Measurements from ENCODE around the gene HIP1R.

The HIP1R gene

GRCh38 chr12:122840580-122841513 lies 5.6 kb downstream of the HIP1R start:
- no peak overlapping the region for H3K4me3 ChIP-seq (ENCODE audit: insufficient read depth in 1 of 2, low read depth in 1 of 2, low read length in 2 of 2)
- H2AFZ ChIP-seq (ENCODE audit: low read depth, low read length) = no peak overlapping the region
- WGBS = 79% methylated on average over 26 of the region's 26 CpGs
- H3K9me3 ChIP-seq (ENCODE audit: control insufficient read depth, low read length) = no peaks in the 10 kb centered on the region
- H2BK5ac ChIP-seq (ENCODE audit: low read depth, low read length, poor library complexity, severe bottlenecking) = no peak overlapping the region
- H3K14ac ChIP-seq (ENCODE audit: low read length in 2 of 2) = peak overlapping the region in 1 of 2 experiments; percentile 92
- peak overlapping the region; percentile 92 for H2AK5ac ChIP-seq (ENCODE audit: low read length, severe bottlenecking)
- H4K91ac ChIP-seq (ENCODE audit: low read length) = peak overlapping the region; percentile 29
- H2BK12ac ChIP-seq (ENCODE audit: low read length in 2 of 2) = peak overlapping the region; percentile 15 to 78
- peaks cover 34% of the 10 kb centered on the region for H3K79me1 ChIP-seq (replicated peaks; ENCODE audit: low read length, poor library complexity, severe bottlenecking)
- no peak overlapping the region for H2BK120ac ChIP-seq (ENCODE audit: low read depth, low read length)
- peak overlapping the region; percentile 29 for H4K8ac ChIP-seq (ENCODE audit: low read length)
- H2BK15ac ChIP-seq (ENCODE audit: low read depth, poor library complexity, severe bottlenecking) = peak overlapping the region; percentile 34
- no peak overlapping the region for H3K4me2 ChIP-seq (ENCODE audit: low read length, poor library complexity, severe bottlenecking)
- no peak for DNase-seq
- H3K27ac ChIP-seq (ENCODE audit: low read length, poor library complexity, severe bottlenecking) = peak overlapping the region; percentile 73
- peaks cover 57% of the 10 kb centered on the region for H3K4me1 ChIP-seq (ENCODE audit: control insufficient read depth, insufficient read depth, low read depth, low read length)
- H3K36me3 ChIP-seq (ENCODE audit: control insufficient read depth in 1 of 2, insufficient read depth in 2 of 2, low read depth in 1 of 2, low read length in 2 of 2) = peaks cover 0 to 27% of the 10 kb centered on the region in 2 experiments
- peak overlapping the region; percentile 6 to 12 for H3K4ac ChIP-seq (ENCODE audit: low read depth in 1 of 2, low read length in 2 of 2)
- peak overlapping the region in 1 of 2 experiments; percentile 75 for H3K18ac ChIP-seq (ENCODE audit: low read depth in 1 of 2, low read length in 2 of 2)
- H3K23ac ChIP-seq (ENCODE audit: low read length in 2 of 2) = no peak overlapping the region
- no peak overlapping the region for H3K9ac ChIP-seq (ENCODE audit: low read length)
- no peaks in the 10 kb centered on the region for H3K27me3 ChIP-seq (ENCODE audit: control insufficient read depth in 1 of 2, insufficient read depth in 1 of 2, low read length in 2 of 2)

- Histone ChIP-seq H2BK120ac (ENCODE audit: low read depth, low read length) (no peak overlapping the region), H2AFZ (ENCODE audit: low read depth, low read length) (no peak overlapping the region), H3K9ac (ENCODE audit: low read length) (no peak overlapping the region), H4K8ac (ENCODE audit: low read length) (peak overlapping the region; percentile 62), H2BK12ac (ENCODE audit: low read length in 2 of 2) (peak overlapping the region; percentile 28 to 57), H4K91ac (ENCODE audit: low read length) (peak overlapping the region; percentile 37), H3K23ac (ENCODE audit: low read length in 2 of 2) (no peak overlapping the region), H3K27me3 (ENCODE audit: control insufficient read depth in 1 of 2, insufficient read depth in 1 of 2, low read length in 2 of 2) (no peaks in the 10 kb centered on the region), H3K4me3 (ENCODE audit: insufficient read depth in 1 of 2, low read depth in 1 of 2, low read length in 2 of 2) (no peak overlapping the region), H3K4me2 (ENCODE audit: low read length, poor library complexity, severe bottlenecking) (peak overlapping the region; percentile 20), H3K9me3 (ENCODE audit: control insufficient read depth, low read length) (no peaks in the 10 kb centered on the region), H3K14ac (ENCODE audit: low read length in 2 of 2) (no peak overlapping the region), H3K4me1 (ENCODE audit: control insufficient read depth, insufficient read depth, low read depth, low read length) (peaks cover 59% of the 10 kb centered on the region), H2BK15ac (ENCODE audit: low read depth, poor library complexity, severe bottlenecking) (no peak overlapping the region), H3K79me1 (replicated peaks; ENCODE audit: low read length, poor library complexity, severe bottlenecking) (peaks cover 41% of the 10 kb centered on the region), H3K36me3 (ENCODE audit: control insufficient read depth in 1 of 2, insufficient read depth in 2 of 2, low read depth in 1 of 2, low read length in 2 of 2) (peaks cover 0 to 36% of the 10 kb centered on the region in 2 experiments), H2BK5ac (ENCODE audit: low read depth, low read length, poor library complexity, severe bottlenecking) (no peak overlapping the region), H3K4ac (ENCODE audit: low read depth in 1 of 2, low read length in 2 of 2) (peak overlapping the region in 1 of 2 experiments; percentile 11), H3K27ac (ENCODE audit: low read length, poor library complexity, severe bottlenecking) (peak overlapping the region; percentile 73), H2AK5ac (ENCODE audit: low read length, severe bottlenecking) (peak overlapping the region; percentile 76), H3K18ac (ENCODE audit: low read depth in 1 of 2, low read length in 2 of 2) (peak overlapping the region in 1 of 2 experiments; percentile 37)
- 51% methylated on average over 21 of the region's 23 CpGs for WGBS
- DNase-seq = peak; percentile 84
Observed at GRCh38 chr12:122841544-122842321, 6.5 kb downstream of the HIP1R start.

GRCh38 chr12:122842505-122843405 lies 7.5 kb downstream of the HIP1R start:
- Histone ChIP-seq H2BK120ac (ENCODE audit: low read depth, low read length) (no peak overlapping the region), H3K9me3 (ENCODE audit: control insufficient read depth, low read length) (no peaks in the 10 kb centered on the region), H2AFZ (ENCODE audit: low read depth, low read length) (no peak overlapping the region), H2BK5ac (ENCODE audit: low read depth, low read length, poor library complexity, severe bottlenecking) (no peak overlapping the region), H3K27me3 (ENCODE audit: control insufficient read depth in 1 of 2, insufficient read depth in 1 of 2, low read length in 2 of 2) (no peaks in the 10 kb centered on the region), H4K91ac (ENCODE audit: low read length) (peak overlapping the region; percentile 9), H3K79me1 (replicated peaks; ENCODE audit: low read length, poor library complexity, severe bottlenecking) (peaks cover 48% of the 10 kb centered on the region), H3K36me3 (ENCODE audit: control insufficient read depth in 1 of 2, insufficient read depth in 2 of 2, low read depth in 1 of 2, low read length in 2 of 2) (peaks cover 0 to 46% of the 10 kb centered on the region in 2 experiments), H3K9ac (ENCODE audit: low read length) (no peak overlapping the region), H2BK12ac (ENCODE audit: low read length in 2 of 2) (peak overlapping the region in 1 of 2 experiments; percentile 67), H3K27ac (ENCODE audit: low read length, poor library complexity, severe bottlenecking) (peak overlapping the region; percentile 73), H3K4me3 (ENCODE audit: insufficient read depth in 1 of 2, low read depth in 1 of 2, low read length in 2 of 2) (no peak overlapping the region), H3K4ac (ENCODE audit: low read depth in 1 of 2, low read length in 2 of 2) (no peak overlapping the region), H2AK5ac (ENCODE audit: low read length, severe bottlenecking) (no peak overlapping the region), H2BK15ac (ENCODE audit: low read depth, poor library complexity, severe bottlenecking) (no peak overlapping the region), H4K8ac (ENCODE audit: low read length) (no peak overlapping the region), H3K4me1 (ENCODE audit: control insufficient read depth, insufficient read depth, low read depth, low read length) (peaks cover 55% of the 10 kb centered on the region), H3K14ac (ENCODE audit: low read length in 2 of 2) (peak overlapping the region in 1 of 2 experiments; percentile 21), H3K18ac (ENCODE audit: low read depth in 1 of 2, low read length in 2 of 2) (no peak overlapping the region), H3K23ac (ENCODE audit: low read length in 2 of 2) (no peak overlapping the region), H3K4me2 (ENCODE audit: low read length, poor library complexity, severe bottlenecking) (no peak overlapping the region)
- 89% methylated on average over 22 of the region's 22 CpGs for WGBS
- no peak for DNase-seq
